Endothelial cell of umbilical vein (primary cell): ENCODE data around the gene ULK1. TPM values are rescaled to one million over a fixed set of nuclear protein-coding genes. Genes with fewer than 3 reads are reported as not detected.

Experiments
- BruUV-seq: library from RNA; stranded (reverse); fragments of 400-500 nt; replicated peaks from 2 replicates; lab custom pipeline; 2021; lab: Mats Ljungman, UMichigan
- CTCF ChIA-PET: fragments of 300-600, 350-600 bp; sonication (Branson Sonifier 250); formaldehyde crosslinking; loops from one replicate; lab custom pipeline; 2021; ENCODE audit warnings: antibody characterized with exemption, inconsistent platforms; lab: Charles Lee
- POLR2A ChIA-PET: fragments of 300-600, 350-600 bp; sonication (Branson Sonifier 250); formaldehyde crosslinking; loops from one replicate; lab custom pipeline; 2021; ENCODE audit warnings: antibody characterized with exemption, inconsistent platforms; lab: Charles Lee
- DNase-seq: peaks from one replicate; pipeline ENCODE4 v3.0.0-alpha.2; 2011; ENCODE audit warnings: low read depth, low spot score
- FAIRE-seq: peaks from 2 replicates; lab custom pipeline; 2011; peaks lifted over from hg19 to GRCh38; lab: Jason Lieb, UNC
- H2AFZ ChIP-seq: 2 replicates; pipeline ENCODE4 v1.6.0; 2012; ENCODE audit warnings: low read depth, low read length, control low read depth, inconsistent platforms
- H3K27ac ChIP-seq: 2 replicates; pipeline ENCODE4 v1.5.1; 2011; ENCODE audit warnings: low read depth, mild to moderate bottlenecking, control low read depth, low read length, moderate library complexity; ENCODE audit not compliant: insufficient read depth
- H3K27me3 ChIP-seq, 2 experiments: 2 replicates each; pipeline versions ENCODE4 v1.6.0 to v1.6.1; 2011; ENCODE audit warnings: low read length in 2 of 2, mixed read lengths in 1 of 2; ENCODE audit not compliant: control insufficient read depth in 2 of 2, insufficient read depth in 2 of 2
- H3K36me3 ChIP-seq, 2 experiments: 2 replicates in 1 of 2; 3 replicates in 1 of 2; pipeline ENCODE4 v1.5.1; 2011; ENCODE audit warnings: low read length in 2 of 2, mild to moderate bottlenecking in 1 of 2, moderate library complexity in 1 of 2; ENCODE audit not compliant: control insufficient read depth in 2 of 2, insufficient read depth in 2 of 2; ENCODE audit errors: extremely low read depth in 1 of 2
- H3K4me1 ChIP-seq: 3 replicates; pipeline ENCODE4 v1.5.1; 2011; ENCODE audit warnings: mild to moderate bottlenecking, low read length; ENCODE audit not compliant: control insufficient read depth, insufficient read depth; ENCODE audit errors: extremely low read depth
- H3K4me2 ChIP-seq: 2 replicates; pipeline ENCODE4 v1.6.1; 2011; ENCODE audit warnings: low read length, control low read depth, mixed read lengths; ENCODE audit not compliant: insufficient read depth
- H3K4me3 ChIP-seq, 3 experiments: fragments of 200-600 bp in 1 of 3; sonication (generic), shearing (Covaris generic) in 1 of 3; replicated peaks in 1 of 3; 2 replicates each; pipeline ENCODE4 v1.5.1; 2011 to 2016; ENCODE audit warnings: control low read depth in 3 of 3, low read length in 3 of 3, mild to moderate bottlenecking in 2 of 3, inconsistent platforms in 1 of 3, low read depth in 1 of 3, moderate library complexity in 1 of 3; ENCODE audit not compliant: insufficient read depth in 1 of 3
- H3K79me2 ChIP-seq: 2 replicates; pipeline ENCODE4 v1.6.0; 2012; ENCODE audit warnings: low read length, inconsistent platforms; ENCODE audit not compliant: control insufficient read depth, insufficient read depth
- H3K9ac ChIP-seq: replicated peaks from 2 replicates; pipeline ENCODE3; 2011; ENCODE audit warnings: low read length, control low read depth; ENCODE audit not compliant: insufficient read depth; ENCODE audit errors: extremely low read depth
- H3K9me1 ChIP-seq: replicated peaks from 3 replicates; pipeline ENCODE4 v1.6.0; 2011; ENCODE audit warnings: mild to moderate bottlenecking, low read length; ENCODE audit not compliant: control insufficient read depth, insufficient read depth; ENCODE audit errors: extremely low read depth
- H3K9me3 ChIP-seq: replicated peaks from 2 replicates; pipeline ENCODE4 v1.5.1; 2012; ENCODE audit warnings: low read length, inconsistent platforms; ENCODE audit not compliant: control insufficient read depth, insufficient read depth
- H4K20me1 ChIP-seq: replicated peaks from 2 replicates; pipeline ENCODE3; 2011; ENCODE audit warnings: mild to moderate bottlenecking, low read length; ENCODE audit not compliant: control insufficient read depth, insufficient read depth; ENCODE audit errors: extremely low read depth
- FOS ChIP-seq: IDR thresholded peaks from 2 replicates; pipeline ENCODE4 v1.6.1; 2011; ENCODE audit warnings: mild to moderate bottlenecking, low read length, moderate library complexity, borderline replicate concordance; ENCODE audit not compliant: insufficient read depth
- MYC ChIP-seq: IDR thresholded peaks from one replicate; pipeline ENCODE4 v1.6.1; 2011; ENCODE audit warnings: mild to moderate bottlenecking, low read depth, low read length
- POLR2A ChIP-seq: IDR thresholded peaks from 2 replicates; pipeline ENCODE4 v1.6.1; 2012; ENCODE audit warnings: low read depth, mild to moderate bottlenecking, control low read depth, low read length
- dilution Hi-C: fragments of 300-500 bp; cut with MboI; formaldehyde crosslinking; loops from one replicate; pipeline ENCODE4 v1.15.0; 2019; ENCODE audit warnings: low sequenced_read_pairs; ENCODE audit not compliant: extremely low pct_ligation_motif_present
- intact Hi-C: fragments of 100-400 bp; cut with micrococcal nuclease; formaldehyde crosslinking; loops from one replicate; pipeline ENCODE4 v1.10.0; 2022
- polyA plus RNA-seq, 4 experiments: library from polyadenylated mRNA; depleted of rRNA in 3 of 4; stranded (reverse) in 3 of 4; unstranded in 1 of 4; fragments of >200 nt; gene quantifications; 2 replicates each; pipeline versions ENCODE4 v1.2.1 to v1.2.3, GENCODE V29; 2011 to 2012; ENCODE audit warnings: missing spikeins in 1 of 4
- total RNA-seq: library from RNA; stranded (reverse); gene quantifications from 2 replicates; pipeline ENCODE4 v1.2.3, GENCODE V29; 2021
- TF ChIP-seq, protein P1 (sequence below): IDR thresholded peaks from 2 replicates; pipeline ENCODE4 v1.6.1; 2011; ENCODE audit not compliant: insufficient read depth, insufficient read length
- TF ChIP-seq, protein P2 (sequence below), 2 donors: IDR thresholded peaks; 1 replicate in 1 of 2; 2 replicates in 1 of 2; pipeline ENCODE4 v1.5.1; 2011; ENCODE audit warnings: low read length in 2 of 2, mild to moderate bottlenecking in 2 of 2, moderate library complexity in 2 of 2, control low read depth in 1 of 2, inconsistent platforms in 1 of 2, low read depth in 1 of 2; ENCODE audit not compliant: insufficient read depth in 1 of 2; ENCODE audit errors: extremely low read depth in 1 of 2

ULK1 gene
- total and polyA plus RNA-seq, 2 donors (not counting 3 experiments of a cell fraction or from before 2014, with no cell fraction given) = 14.4 to 38.2 TPM

DNA sequence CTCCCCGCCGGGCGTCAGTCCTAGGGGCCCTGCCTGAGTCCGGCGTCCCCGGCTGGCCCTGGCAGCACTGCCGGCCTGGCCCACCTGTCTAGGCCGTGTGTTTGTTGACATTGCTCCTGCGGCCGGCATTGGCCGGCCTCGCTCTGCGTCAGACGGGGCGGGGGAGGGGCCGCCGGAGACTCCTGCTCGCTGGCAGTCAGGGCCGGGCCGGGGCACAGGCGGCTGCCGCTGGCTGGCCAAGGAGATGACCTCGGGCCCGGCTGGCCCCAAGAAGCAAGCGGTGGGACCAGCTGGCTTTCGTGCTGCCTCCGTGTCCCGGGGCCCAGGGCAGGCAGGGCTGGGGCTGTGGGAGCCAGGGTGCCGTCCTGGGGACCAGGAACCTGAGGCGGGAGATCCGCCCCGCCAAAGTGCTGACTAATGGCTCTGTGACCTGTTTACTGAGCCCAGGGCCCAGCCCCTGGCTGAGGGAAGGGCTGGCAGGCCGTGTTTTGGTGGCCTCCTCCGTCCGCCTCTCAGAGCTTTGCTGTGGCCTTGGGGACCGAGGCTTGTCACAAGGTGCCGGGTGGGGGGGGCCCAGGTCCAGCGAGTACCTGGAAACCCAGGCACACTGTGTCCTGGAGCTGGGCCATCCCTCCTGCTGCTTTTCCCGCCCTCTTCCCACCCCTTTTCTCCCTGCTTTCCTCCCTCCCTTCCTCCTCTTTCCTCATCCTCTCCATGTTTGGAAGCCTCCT lies 1.8 kb downstream of the ULK1 start:
- Histone ChIP-seq H2AFZ (peak overlapping the region; percentile 62), H3K27me3 (no peaks in the 10 kb centered on the region), H3K9me1 (no peaks in the 10 kb centered on the region), H3K79me2 (peaks cover 4% of the 10 kb centered on the region), H3K4me1 (peaks cover 9% of the 10 kb centered on the region), H3K27ac (peak overlapping the region; percentile 72), H4K20me1 (no peaks in the 10 kb centered on the region), H3K9ac (peak overlapping the region; percentile 58), H3K9me3 (no peaks in the 10 kb centered on the region), H3K4me2 (peak overlapping the region; percentile 70), H3K36me3 (peaks cover 0 to 5% of the 10 kb centered on the region in 2 experiments), H3K4me3 (peak overlapping the region; percentile 19 to 56 (median 52))
- dilution Hi-C loops (no loop called here), intact Hi-C loops (loop anchor here (1.0 to 5.0 kb wide), 4 partner anchors 16 to 1024 kb away; partner anchors contain the start of genes EP400, PUS1 and RAN)
- ChIA-PET POLR2A (no interaction called here), CTCF (no interaction called here)
- TF ChIP-seq, protein P1, sequence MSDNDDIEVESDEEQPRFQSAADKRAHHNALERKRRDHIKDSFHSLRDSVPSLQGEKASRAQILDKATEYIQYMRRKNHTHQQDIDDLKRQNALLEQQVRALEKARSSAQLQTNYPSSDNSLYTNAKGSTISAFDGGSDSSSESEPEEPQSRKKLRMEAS = peak; percentile 12
- TF ChIP-seq POLR2A (peak; percentile 31), MYC (no peak), FOS (no peak)
- TF ChIP-seq, protein P2, sequence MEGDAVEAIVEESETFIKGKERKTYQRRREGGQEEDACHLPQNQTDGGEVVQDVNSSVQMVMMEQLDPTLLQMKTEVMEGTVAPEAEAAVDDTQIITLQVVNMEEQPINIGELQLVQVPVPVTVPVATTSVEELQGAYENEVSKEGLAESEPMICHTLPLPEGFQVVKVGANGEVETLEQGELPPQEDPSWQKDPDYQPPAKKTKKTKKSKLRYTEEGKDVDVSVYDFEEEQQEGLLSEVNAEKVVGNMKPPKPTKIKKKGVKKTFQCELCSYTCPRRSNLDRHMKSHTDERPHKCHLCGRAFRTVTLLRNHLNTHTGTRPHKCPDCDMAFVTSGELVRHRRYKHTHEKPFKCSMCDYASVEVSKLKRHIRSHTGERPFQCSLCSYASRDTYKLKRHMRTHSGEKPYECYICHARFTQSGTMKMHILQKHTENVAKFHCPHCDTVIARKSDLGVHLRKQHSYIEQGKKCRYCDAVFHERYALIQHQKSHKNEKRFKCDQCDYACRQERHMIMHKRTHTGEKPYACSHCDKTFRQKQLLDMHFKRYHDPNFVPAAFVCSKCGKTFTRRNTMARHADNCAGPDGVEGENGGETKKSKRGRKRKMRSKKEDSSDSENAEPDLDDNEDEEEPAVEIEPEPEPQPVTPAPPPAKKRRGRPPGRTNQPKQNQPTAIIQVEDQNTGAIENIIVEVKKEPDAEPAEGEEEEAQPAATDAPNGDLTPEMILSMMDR (IDR thresholded peaks at IDR 0.05; ENCODE audit: extremely low read depth in 1 of 2, insufficient read depth in 1 of 2, low read depth in 1 of 2, low read length in 2 of 2) = no peak
- DNase-seq = peak; percentile 93
- no TSS peak for BruUV-seq
- peak; percentile 82 for FAIRE-seq
